ENCODE results near the gene NOS2.

DNA sequence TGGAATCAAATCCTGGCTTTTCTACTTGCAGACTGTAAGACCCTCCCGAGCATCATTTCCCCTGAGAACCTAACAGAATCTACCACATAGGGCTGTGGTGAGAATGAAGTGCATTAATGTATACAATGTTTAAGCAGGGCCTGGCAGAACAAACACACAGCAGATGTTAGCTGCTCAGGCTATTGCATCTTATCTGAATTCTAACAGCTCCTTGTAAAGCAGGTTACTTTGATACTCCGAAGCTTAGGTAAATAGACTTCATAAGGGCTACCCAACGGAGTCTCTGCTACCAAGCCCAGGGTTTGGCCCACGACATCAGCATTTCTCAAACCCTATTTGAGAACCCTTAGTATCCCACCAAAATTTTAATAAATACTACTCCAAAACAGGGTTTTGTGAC lies 24.4 kb upstream of the NOS2 start:
- TF ChIP-seq GATA3 (IDR thresholded peaks at IDR 0.05; ENCODE audit: low read depth, low read length): no peak
- no peak for TF ChIP-seq GATA2 (IDR thresholded peaks at IDR 0.05; ENCODE audit: low read depth, low read length)

Data from SH-SY5Y (cell line).